Activated CD8-positive, alpha-beta T cell treated with anti-CD3 and anti-CD28 coated beads for 36 hours (primary cell): ENCODE results near the gene RHBDD1. TPM values are rescaled to one million over a fixed set of nuclear protein-coding genes. Genes with fewer than 3 reads are reported as not detected.

Experiments used
- ATAC-seq: fragments of 200-7000 bp; cut with Tn5 transposase; one replicate; pipeline ENCODE4 v1.10.0; 2021; ENCODE audit warnings: mild to moderate bottlenecking, moderate library complexity
- CTCF ChIA-PET: fragments of 350-600 bp; sonication (Branson Sonifier 250); formaldehyde crosslinking; loops from one replicate; lab custom pipeline; 2021; ENCODE audit warnings: antibody characterized with exemption; lab: Charles Lee
- POLR2A ChIA-PET: fragments of 350-600 bp; sonication (Branson Sonifier 250); formaldehyde crosslinking; loops from one replicate; lab custom pipeline; 2021; ENCODE audit warnings: antibody characterized with exemption; lab: Charles Lee
- DNase-seq: peaks from one replicate; pipeline ENCODE4 v3.0.0-alpha.2; 2020
- H3K27ac Mint-ChIP-seq: one replicate; pipeline ENCODE4 v1.8.0; 2021; ENCODE audit warnings: mild to moderate bottlenecking, mixed read lengths
- H3K27me3 Mint-ChIP-seq: one replicate; pipeline ENCODE4 v1.8.0; 2021; ENCODE audit warnings: mixed read lengths
- H3K36me3 Mint-ChIP-seq: one replicate; pipeline ENCODE4 v1.8.0; 2021; ENCODE audit warnings: low read depth, mixed read lengths
- H3K4me1 Mint-ChIP-seq: one replicate; pipeline ENCODE4 v1.8.0; 2021; ENCODE audit warnings: low read depth, mixed read lengths
- H3K4me3 Mint-ChIP-seq: one replicate; pipeline ENCODE4 v1.8.0; 2021; ENCODE audit warnings: mild to moderate bottlenecking, moderate library complexity, mixed read lengths
- H3K9me3 Mint-ChIP-seq: one replicate; pipeline ENCODE4 v1.8.0; 2021; ENCODE audit warnings: mixed read lengths
- CTCF ChIP-seq: fragments of 200-600 bp; IDR thresholded peaks from one replicate; pipeline ENCODE4 v1.8.0; 2022; ENCODE audit warnings: antibody characterized with exemption, mild to moderate bottlenecking
- intact Hi-C: fragments of 100-400 bp; cut with micrococcal nuclease; formaldehyde crosslinking; loops from one replicate; pipeline ENCODE4 v1.10.0; 2022
- total RNA-seq, 2 experiments: library from RNA; stranded (reverse); gene quantifications; one replicate each; pipeline ENCODE4 v1.2.3, GENCODE V29; 2021

Gene RHBDD1
- total RNA-seq, 2 experiments from 2014 or later, result 34.3 to 35.9 TPM

GRCh38 chr2:226962176-226962773 is 126.4 kb downstream of the RHBDD1 start:
- Mint-ChIP-seq H3K4me1 (no peaks in the 10 kb centered on the region), H3K36me3 (peaks cover 15% of the 10 kb centered on the region), H3K4me3 (no peak overlapping the region), H3K27ac (no peak overlapping the region), H3K27me3 (no peaks in the 10 kb centered on the region), H3K9me3 (peaks cover 7% of the 10 kb centered on the region)
- no peak for TF ChIP-seq CTCF
- no peak for ATAC-seq
- ChIA-PET CTCF (no interaction called here), POLR2A (no interaction called here)
- DNase-seq, result no peak
- intact Hi-C loops, result no loop called here

GRCh38 chr2:226963528-226963927 is 127.7 kb downstream of the RHBDD1 start:
- peaks cover 8% of the 10 kb centered on the region for H3K36me3 Mint-ChIP-seq
- no peak for TF ChIP-seq CTCF
- ATAC-seq (no peak), DNase-seq (no peak)
- peaks cover 4% of the 10 kb centered on the region for H3K9me3 Mint-ChIP-seq
- ChIA-PET CTCF (no interaction called here), POLR2A (interaction anchor here (0.9 kb wide), 1 partner anchor 12 kb away, joined by 3 read pairs; no protein-coding TSS in a partner anchor)
- intact Hi-C loops, result no loop called here
- no peak overlapping the region for H3K4me3 Mint-ChIP-seq
- no peaks in the 10 kb centered on the region for H3K4me1 Mint-ChIP-seq
- H3K27ac Mint-ChIP-seq, result no peak overlapping the region
- no peaks in the 10 kb centered on the region for H3K27me3 Mint-ChIP-seq

- Mint-ChIP-seq H3K4me1 (peaks cover 10% of the 10 kb centered on the region), H3K9me3 (no peaks in the 10 kb centered on the region), H3K36me3 (peaks cover 2% of the 10 kb centered on the region), H3K4me3 (no peak overlapping the region), H3K27ac (no peak overlapping the region), H3K27me3 (no peaks in the 10 kb centered on the region)
- ChIA-PET POLR2A (no interaction called here), CTCF (no interaction called here)
- TF ChIP-seq CTCF, result no peak
- DNase-seq (no peak), ATAC-seq (no peak)
- intact Hi-C loops, result no loop called here
These were observed 129.5 kb downstream of the RHBDD1 start for GRCh38 chr2:226965376-226965775.

GRCh38 chr2:226969417-226970080 is 133.7 kb downstream of the RHBDD1 start:
- H3K27ac Mint-ChIP-seq, result no peak overlapping the region
- POLR2A ChIA-PET, result interaction anchor here (0.7 kb wide), 1 partner anchor 802 kb away, joined by 3 read pairs; no protein-coding TSS in a partner anchor
- TF ChIP-seq CTCF, result no peak

GRCh38 chr2:226970362-226970761 is 134.5 kb downstream of the RHBDD1 start:
- H3K9me3 Mint-ChIP-seq, result no peaks in the 10 kb centered on the region
- no peak for ATAC-seq
- peaks cover 26% of the 10 kb centered on the region for H3K36me3 Mint-ChIP-seq
- peaks cover 28% of the 10 kb centered on the region for H3K4me1 Mint-ChIP-seq
- intact Hi-C loops, result no loop called here
- POLR2A ChIA-PET, result no interaction called here
- H3K27ac Mint-ChIP-seq, result peak overlapping the region; percentile 28
- CTCF ChIA-PET, result no interaction called here
- peak overlapping the region; percentile 49 for H3K4me3 Mint-ChIP-seq
- H3K27me3 Mint-ChIP-seq, result no peaks in the 10 kb centered on the region
- DNase-seq, result no peak
- no peak for TF ChIP-seq CTCF

More at GRCh38 chr2:226969417-226970080, 133.7 kb downstream of the RHBDD1 start:
- intact Hi-C loops, result no loop called here
- no peaks in the 10 kb centered on the region for H3K27me3 Mint-ChIP-seq
- no peaks in the 10 kb centered on the region for H3K9me3 Mint-ChIP-seq
- no peak overlapping the region for H3K4me3 Mint-ChIP-seq
- H3K4me1 Mint-ChIP-seq, result peaks cover 28% of the 10 kb centered on the region
- CTCF ChIA-PET, result no interaction called here
- DNase-seq (no peak), ATAC-seq (no peak)
- peaks cover 22% of the 10 kb centered on the region for H3K36me3 Mint-ChIP-seq
